Coronary artery (tissue), 2 donors: ENCODE data around the gene PTPRD.

Source experiments
- DNase-seq: peaks from one replicate; pipeline ENCODE4 v3.0.0-alpha.2; 2017; ENCODE audit warnings: low spot score
- H3K27ac ChIP-seq, 2 donors: fragments of 200-600 bp; sonication (generic); one replicate each; pipeline ENCODE4 v1.5.1; 2016 to 2019
- H3K4me3 ChIP-seq: fragments of 200-600 bp; sonication (generic); 2 replicates; pipeline ENCODE4 v1.5.1; 2016; ENCODE audit warnings: mild to moderate bottlenecking, moderate library complexity
- TF ChIP-seq, protein P1 (sequence below): fragments of 200-600 bp; sonication (generic); IDR thresholded peaks from one replicate; pipeline ENCODE4 v1.5.1; 2019; ENCODE audit warnings: antibody characterized with exemption

Gene PTPRD

DNA sequence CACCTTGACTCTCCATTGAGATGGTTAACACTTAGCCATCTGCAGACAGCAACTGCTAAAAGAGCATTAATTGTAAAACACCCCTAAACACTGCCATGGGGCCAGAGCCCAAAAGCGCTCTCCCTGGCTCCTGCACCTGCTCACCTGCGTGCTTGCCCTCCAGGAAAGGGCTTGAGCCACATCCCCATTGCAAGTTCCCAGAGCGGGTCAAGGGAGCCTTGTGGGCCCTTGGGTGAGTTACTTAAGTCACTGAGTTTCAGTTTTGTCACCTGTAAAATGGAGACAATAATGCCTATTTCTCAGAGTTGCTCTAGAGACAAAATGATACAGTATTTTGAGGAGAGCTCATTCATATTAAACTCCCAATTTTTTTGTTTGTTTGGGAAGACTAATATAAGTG is 967.8 kb downstream of the PTPRD start:
- H3K4me3 ChIP-seq, result no peak overlapping the region
- TF ChIP-seq, protein P1, sequence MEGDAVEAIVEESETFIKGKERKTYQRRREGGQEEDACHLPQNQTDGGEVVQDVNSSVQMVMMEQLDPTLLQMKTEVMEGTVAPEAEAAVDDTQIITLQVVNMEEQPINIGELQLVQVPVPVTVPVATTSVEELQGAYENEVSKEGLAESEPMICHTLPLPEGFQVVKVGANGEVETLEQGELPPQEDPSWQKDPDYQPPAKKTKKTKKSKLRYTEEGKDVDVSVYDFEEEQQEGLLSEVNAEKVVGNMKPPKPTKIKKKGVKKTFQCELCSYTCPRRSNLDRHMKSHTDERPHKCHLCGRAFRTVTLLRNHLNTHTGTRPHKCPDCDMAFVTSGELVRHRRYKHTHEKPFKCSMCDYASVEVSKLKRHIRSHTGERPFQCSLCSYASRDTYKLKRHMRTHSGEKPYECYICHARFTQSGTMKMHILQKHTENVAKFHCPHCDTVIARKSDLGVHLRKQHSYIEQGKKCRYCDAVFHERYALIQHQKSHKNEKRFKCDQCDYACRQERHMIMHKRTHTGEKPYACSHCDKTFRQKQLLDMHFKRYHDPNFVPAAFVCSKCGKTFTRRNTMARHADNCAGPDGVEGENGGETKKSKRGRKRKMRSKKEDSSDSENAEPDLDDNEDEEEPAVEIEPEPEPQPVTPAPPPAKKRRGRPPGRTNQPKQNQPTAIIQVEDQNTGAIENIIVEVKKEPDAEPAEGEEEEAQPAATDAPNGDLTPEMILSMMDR, result no peak
- no peak for DNase-seq
- H3K27ac ChIP-seq, result peak overlapping the region in 1 of 2 donors; percentile 15

DNA sequence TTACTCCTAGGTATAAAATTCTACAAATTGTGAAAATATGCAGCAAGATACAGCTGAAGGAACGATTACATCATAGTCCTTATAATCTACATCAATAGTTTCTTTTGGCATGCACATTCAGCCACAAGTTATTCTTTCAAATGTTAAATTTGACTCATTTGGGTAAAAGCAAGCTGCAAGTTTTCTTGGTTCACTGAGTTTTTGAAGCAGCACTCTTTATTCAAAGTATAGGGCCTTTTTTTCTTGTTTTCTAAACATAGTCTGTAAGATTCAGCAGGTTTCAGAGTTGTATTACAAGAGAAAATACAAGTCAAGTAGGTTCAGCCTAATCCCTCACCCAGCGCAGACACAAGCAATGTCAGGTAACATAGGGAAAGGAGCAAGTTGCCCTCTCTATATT is 981.5 kb downstream of the PTPRD start:
- Histone ChIP-seq H3K27ac (no peak overlapping the region), H3K4me3 (no peak overlapping the region)
- DNase-seq, result no peak
- TF ChIP-seq, protein P1, result no peak

DNA sequence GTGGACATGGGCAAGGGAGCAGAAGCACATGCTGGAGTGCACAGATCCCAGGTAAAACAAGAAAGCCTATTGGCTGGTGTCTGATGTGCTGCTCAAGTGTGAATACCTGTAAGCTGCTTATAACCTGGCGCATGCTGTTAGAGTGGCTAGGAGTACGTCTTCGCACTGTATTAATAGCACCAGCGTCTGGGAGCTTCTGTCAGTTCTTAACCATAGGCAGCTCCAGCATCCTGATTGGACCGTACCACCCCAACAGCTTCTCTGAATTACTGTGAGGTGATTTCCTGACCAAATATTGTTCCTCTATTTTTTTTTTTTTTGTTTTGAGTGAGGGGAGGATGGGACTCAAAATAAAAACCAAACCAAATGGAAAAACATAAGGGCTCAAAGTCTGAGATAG is 987.6 kb downstream of the PTPRD start:
- no peak for DNase-seq
- Histone ChIP-seq H3K4me3 (no peak overlapping the region), H3K27ac (no peak overlapping the region)
- TF ChIP-seq, protein P1, result no peak

DNA sequence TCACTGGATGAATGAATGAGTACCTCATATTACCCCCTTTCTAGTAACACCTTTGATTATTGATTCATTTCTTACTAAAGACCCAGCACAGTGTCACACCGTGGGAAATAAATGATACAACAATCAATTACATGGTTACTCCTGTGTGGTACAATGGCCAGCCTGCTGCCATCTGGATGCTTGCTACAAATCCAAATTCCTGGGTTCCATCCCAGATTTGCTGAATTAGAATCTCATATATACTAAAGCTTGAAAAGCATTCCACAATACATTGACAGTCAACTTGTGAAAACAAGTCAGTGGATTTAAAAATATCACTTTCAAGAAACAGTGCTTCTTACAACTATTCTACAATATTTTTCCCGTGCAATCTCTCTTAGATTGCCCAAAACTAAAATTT is 989.3 kb downstream of the PTPRD start:
- DNase-seq, result no peak
- H3K4me3 ChIP-seq, result no peak overlapping the region
- H3K27ac ChIP-seq, result no peak overlapping the region
- TF ChIP-seq, protein P1, result no peak

DNA sequence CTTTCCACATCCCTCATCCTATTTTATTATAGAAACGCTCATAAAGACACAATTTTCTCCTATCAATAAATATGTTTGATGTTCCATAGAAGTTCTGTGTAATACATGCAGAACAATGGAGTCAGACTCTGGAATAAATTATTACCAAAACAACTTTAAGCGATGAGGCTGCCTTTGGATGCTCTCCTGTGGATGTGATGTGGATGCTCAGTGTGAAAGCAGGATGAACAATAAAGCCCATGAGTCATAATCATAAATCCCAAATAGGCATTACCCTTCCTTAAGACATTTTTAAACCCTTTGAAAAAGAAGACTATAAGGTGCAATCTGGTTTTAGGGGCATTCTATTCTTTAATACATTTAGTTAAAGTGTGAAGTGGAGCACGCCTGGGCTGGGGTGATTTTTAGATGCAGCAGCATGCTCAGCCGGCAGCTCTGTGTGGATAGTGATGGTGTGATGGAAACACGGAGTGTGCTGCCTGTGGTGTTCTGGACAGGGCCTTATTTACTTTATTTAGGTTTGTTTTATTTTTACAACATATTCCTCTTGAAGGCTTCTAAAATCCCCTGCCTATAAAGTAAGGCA is 991.4 kb downstream of the PTPRD start:
- Histone ChIP-seq H3K4me3 (no peak overlapping the region), H3K27ac (no peak overlapping the region)
- DNase-seq, result no peak
- TF ChIP-seq, protein P1, result no peak

DNA sequence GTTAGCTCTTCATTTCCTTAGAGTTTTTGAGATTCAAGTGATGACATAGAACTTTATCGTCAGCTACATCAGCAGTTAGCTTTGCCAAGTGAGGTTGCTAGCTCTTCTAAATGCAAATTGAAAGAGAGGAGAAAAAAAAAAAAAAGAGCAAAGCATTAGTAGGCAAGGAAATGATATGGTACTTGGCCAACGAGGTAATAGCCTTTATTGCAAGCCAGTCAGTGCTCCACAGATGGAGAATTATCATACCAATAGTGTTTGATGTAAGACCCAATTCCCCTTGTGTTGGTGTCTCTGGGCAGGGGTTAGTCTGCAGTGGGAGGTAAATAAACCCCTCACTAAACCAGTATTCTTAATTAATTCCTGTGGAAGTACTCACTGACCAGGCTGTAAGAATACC is 992.1 kb downstream of the PTPRD start:
- TF ChIP-seq, protein P1, result no peak
- Histone ChIP-seq H3K27ac (no peak overlapping the region), H3K4me3 (no peak overlapping the region)
- DNase-seq, result no peak

DNA sequence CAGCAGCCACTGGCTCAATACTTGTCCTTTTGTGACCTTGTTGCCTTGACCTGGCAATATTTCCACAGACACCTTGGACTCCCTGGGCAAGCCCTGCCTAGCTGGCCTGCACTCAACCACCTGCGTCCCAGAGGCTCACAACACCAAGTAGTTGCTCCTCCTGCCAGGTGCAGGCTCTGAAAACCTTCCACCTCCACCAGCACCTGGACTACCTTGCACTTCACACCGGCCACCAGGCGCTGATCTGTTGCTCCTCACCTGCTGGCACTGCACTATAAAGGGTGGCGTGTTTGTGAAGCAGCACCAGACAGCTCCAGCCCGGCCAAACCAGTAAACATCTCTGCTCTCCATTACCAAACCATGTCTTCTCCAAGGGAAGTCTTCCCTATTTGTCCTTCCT is 997.7 kb downstream of the PTPRD start:
- no peak for DNase-seq
- TF ChIP-seq, protein P1, result no peak
- Histone ChIP-seq H3K27ac (no peak overlapping the region), H3K4me3 (no peak overlapping the region)
